OCI-LY7 (cell line): ENCODE data around the gene SIRT3.

Experiments
- EZH2phosphoT487 ChIP-seq: fragments of 200-600 bp; sonication (generic); IDR thresholded peaks from 2 replicates; pipeline ENCODE4 v1.6.1; 2018; ENCODE audit warnings: low read depth, borderline replicate concordance, mild to moderate bottlenecking, mixed run types, antibody characterized with exemption, low read length, moderate library complexity, mixed read lengths
- TF ChIP-seq, protein P1 (sequence below): fragments of 200-600 bp; sonication (generic); conservative IDR thresholded peaks from 2 replicates; pipeline ENCODE4 v1.5.1; 2014; ENCODE audit warnings: mild to moderate bottlenecking, antibody characterized with exemption, low read length, moderate library complexity, mixed read lengths

DNA sequence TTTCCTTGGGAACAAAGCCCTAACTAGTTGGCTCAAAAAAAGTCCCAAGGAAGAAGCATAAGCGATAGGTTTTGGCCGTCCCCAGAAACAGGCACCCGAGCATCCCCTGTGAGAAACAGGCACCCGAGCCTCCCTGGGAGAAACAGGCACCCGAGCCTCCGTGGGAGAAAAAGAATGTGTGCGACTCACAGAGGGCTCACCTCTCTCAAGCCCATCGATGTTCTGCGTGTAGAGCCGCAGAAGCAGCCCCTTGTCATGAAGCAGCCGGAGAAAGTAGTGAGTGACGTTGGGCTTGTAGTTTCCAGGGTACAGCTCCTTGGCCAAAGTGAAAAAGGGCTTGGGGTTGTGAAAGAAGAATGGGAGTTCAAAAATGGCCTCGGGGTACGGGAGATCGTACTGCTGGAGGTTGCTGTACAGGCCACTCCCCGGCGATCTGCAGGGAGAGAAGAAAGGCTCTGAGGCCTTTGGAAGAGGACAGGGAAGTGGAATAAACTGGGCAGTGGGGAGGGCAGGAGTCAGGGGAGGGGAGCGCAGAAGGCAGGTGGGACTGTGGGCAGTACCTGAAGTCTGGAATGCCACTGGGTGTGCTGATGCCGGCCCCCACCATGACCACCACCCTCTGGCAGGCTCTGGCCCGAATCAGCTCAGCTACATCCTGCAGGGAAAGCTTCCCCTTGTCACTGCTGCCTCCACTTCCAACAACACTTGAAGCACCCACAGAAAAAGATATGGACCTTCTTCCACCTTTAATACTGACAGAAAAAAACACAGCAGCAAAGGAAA is 3.2 kb downstream of the SIRT3 start:
- TF ChIP-seq, protein P1, sequence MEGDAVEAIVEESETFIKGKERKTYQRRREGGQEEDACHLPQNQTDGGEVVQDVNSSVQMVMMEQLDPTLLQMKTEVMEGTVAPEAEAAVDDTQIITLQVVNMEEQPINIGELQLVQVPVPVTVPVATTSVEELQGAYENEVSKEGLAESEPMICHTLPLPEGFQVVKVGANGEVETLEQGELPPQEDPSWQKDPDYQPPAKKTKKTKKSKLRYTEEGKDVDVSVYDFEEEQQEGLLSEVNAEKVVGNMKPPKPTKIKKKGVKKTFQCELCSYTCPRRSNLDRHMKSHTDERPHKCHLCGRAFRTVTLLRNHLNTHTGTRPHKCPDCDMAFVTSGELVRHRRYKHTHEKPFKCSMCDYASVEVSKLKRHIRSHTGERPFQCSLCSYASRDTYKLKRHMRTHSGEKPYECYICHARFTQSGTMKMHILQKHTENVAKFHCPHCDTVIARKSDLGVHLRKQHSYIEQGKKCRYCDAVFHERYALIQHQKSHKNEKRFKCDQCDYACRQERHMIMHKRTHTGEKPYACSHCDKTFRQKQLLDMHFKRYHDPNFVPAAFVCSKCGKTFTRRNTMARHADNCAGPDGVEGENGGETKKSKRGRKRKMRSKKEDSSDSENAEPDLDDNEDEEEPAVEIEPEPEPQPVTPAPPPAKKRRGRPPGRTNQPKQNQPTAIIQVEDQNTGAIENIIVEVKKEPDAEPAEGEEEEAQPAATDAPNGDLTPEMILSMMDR: no peak
- no peak for TF ChIP-seq EZH2phosphoT487
